PFSK-1 (cell line): ENCODE results near the gene RBP3.

Experiments used
- FOXP2 ChIP-seq: optimal IDR thresholded peaks from 2 replicates; pipeline ENCODE3; 2011; ENCODE audit warnings: borderline replicate concordance, control low read depth, inconsistent platforms; ENCODE audit not compliant: insufficient read depth; ENCODE audit errors: extremely low read length, extremely low read depth
- POLR2AphosphoS5 ChIP-seq: IDR thresholded peaks from 2 replicates; pipeline ENCODE4 v1.6.1; 2012; ENCODE audit warnings: low read depth, mild to moderate bottlenecking, control low read depth, low read length, moderate library complexity
- REST ChIP-seq, 2 experiments: IDR thresholded peaks; 2 replicates each; pipeline versions ENCODE4 v1.6.1 to v1.8.0; 2011 to 2012; ENCODE audit warnings: low read depth in 2 of 2, low read length in 2 of 2, control low read depth in 1 of 2, inconsistent platforms in 1 of 2, mild to moderate bottlenecking in 1 of 2, moderate library complexity in 1 of 2; ENCODE audit not compliant: insufficient read depth in 1 of 2
- SIN3A ChIP-seq: IDR thresholded peaks from 2 replicates; pipeline ENCODE4 v1.6.1; 2012; ENCODE audit warnings: mild to moderate bottlenecking, low read length, moderate library complexity, borderline replicate concordance; ENCODE audit not compliant: insufficient read depth
- TAF1 ChIP-seq: IDR thresholded peaks from 2 replicates; pipeline ENCODE4 v1.6.1; 2012; ENCODE audit warnings: low read length, control low read depth, borderline replicate concordance; ENCODE audit not compliant: insufficient read depth

Gene RBP3

GRCh38 chr10:47362199-47362598 is 14.0 kb downstream of the RBP3 start:
- TF ChIP-seq FOXP2 = no peak
- TF ChIP-seq REST (IDR thresholded peaks at IDR 0.05; ENCODE audit: insufficient read depth in 1 of 2, low read depth in 2 of 2, low read length in 2 of 2) = no peak

GRCh38 chr10:47363781-47364180 is 15.6 kb downstream of the RBP3 start:
- TF ChIP-seq FOXP2 (no peak), POLR2AphosphoS5 (no peak), REST (IDR thresholded peaks at IDR 0.05; ENCODE audit: insufficient read depth in 1 of 2, low read depth in 2 of 2, low read length in 2 of 2) (no peak), TAF1 (no peak), SIN3A (no peak)

- no peak for TF ChIP-seq FOXP2
- TF ChIP-seq TAF1 = no peak
- TF ChIP-seq POLR2AphosphoS5 = no peak
- no peak for TF ChIP-seq SIN3A
- no peak for TF ChIP-seq REST (IDR thresholded peaks at IDR 0.05; ENCODE audit: insufficient read depth in 1 of 2, low read depth in 2 of 2, low read length in 2 of 2)
These were observed 16.2 kb downstream of the RBP3 start for GRCh38 chr10:47364366-47364765.

- TF ChIP-seq POLR2AphosphoS5 (no peak), REST (IDR thresholded peaks at IDR 0.05; ENCODE audit: insufficient read depth in 1 of 2, low read depth in 2 of 2, low read length in 2 of 2) (no peak), FOXP2 (no peak), SIN3A (no peak)
These were observed 16.7 kb downstream of the RBP3 start for GRCh38 chr10:47364911-47365310.

- no peak for TF ChIP-seq POLR2AphosphoS5
- TF ChIP-seq SIN3A = no peak
- TF ChIP-seq TAF1 = no peak
- no peak for TF ChIP-seq REST (IDR thresholded peaks at IDR 0.05; ENCODE audit: insufficient read depth in 1 of 2, low read depth in 2 of 2, low read length in 2 of 2)
- no peak for TF ChIP-seq FOXP2
These were observed 17.4 kb downstream of the RBP3 start for GRCh38 chr10:47365431-47366180.
